ENCODE results near the gene FGF2.
"Not testable (repeated sequence)": the region's sequence is repeated elsewhere in the genome, so short reads cannot be mapped to it uniquely, and the experiment has no call there.

Gene FGF2

GRCh38 chr4:122826553-122827257 is at the start of gene FGF2:
FGF2 (plus strand) TSS chr4:122826831; CDS start chr4:122827175, 344 bp downstream.
- H3K4me3 ChIP-seq (ENCODE audit: low read length) = peak within 1 kb of the TSS; percentile 63
- peaks cover 14% of the 10 kb centered on the region for H3K4me1 ChIP-seq (ENCODE audit: control insufficient read depth, insufficient read depth, low read length)
- H3K9me3 ChIP-seq (ENCODE audit: control insufficient read depth, low read length) = no peaks in the 10 kb centered on the region
- H3K27me3 ChIP-seq (ENCODE audit: control insufficient read depth, insufficient read depth, low read length) = peaks cover 51% of the 10 kb centered on the region
- H3K9ac ChIP-seq (ENCODE audit: low read length) = peak within 1 kb of the TSS; percentile 55
- H3K36me3 ChIP-seq (ENCODE audit: control insufficient read depth, insufficient read depth, low read length) = no peaks in the 10 kb centered on the region

GRCh38 chr4:122776916-122777315 is 49.7 kb upstream of the FGF2 start:
- H3K4me3 ChIP-seq (ENCODE audit: low read length) = no peak overlapping the region
- no peak overlapping the region for H3K9ac ChIP-seq (ENCODE audit: low read length)
- no peaks in the 10 kb centered on the region for H3K36me3 ChIP-seq (ENCODE audit: control insufficient read depth, insufficient read depth, low read length)
- H3K27me3 ChIP-seq (ENCODE audit: control insufficient read depth, insufficient read depth, low read length) = no peaks in the 10 kb centered on the region
- H3K4me1 ChIP-seq (ENCODE audit: control insufficient read depth, insufficient read depth, low read length) = no peaks in the 10 kb centered on the region
- no peaks in the 10 kb centered on the region for H3K9me3 ChIP-seq (ENCODE audit: control insufficient read depth, low read length)

GRCh38 chr4:122777846-122778673 is 48.6 kb upstream of the FGF2 start:
- Histone ChIP-seq H3K9me3 (ENCODE audit: control insufficient read depth, low read length) (no peaks in the 10 kb centered on the region), H3K36me3 (ENCODE audit: control insufficient read depth, insufficient read depth, low read length) (no peaks in the 10 kb centered on the region), H3K4me1 (ENCODE audit: control insufficient read depth, insufficient read depth, low read length) (no peaks in the 10 kb centered on the region), H3K9ac (ENCODE audit: low read length) (no peak overlapping the region), H3K4me3 (ENCODE audit: low read length) (no peak overlapping the region), H3K27me3 (ENCODE audit: control insufficient read depth, insufficient read depth, low read length) (no peaks in the 10 kb centered on the region)

- no peak overlapping the region for H3K4me3 ChIP-seq (ENCODE audit: low read length)
- no peaks in the 10 kb centered on the region for H3K27me3 ChIP-seq (ENCODE audit: control insufficient read depth, insufficient read depth, low read length)
These were observed 45.1 kb upstream of the FGF2 start for GRCh38 chr4:122781486-122781885.

GRCh38 chr4:122783301-122784215 is 43.1 kb upstream of the FGF2 start:
- H3K4me3 ChIP-seq (ENCODE audit: low read length) = no peak overlapping the region
- H3K9ac ChIP-seq (ENCODE audit: low read length) = peak overlapping the region; percentile 20

More at GRCh38 chr4:122781486-122781885, 45.1 kb upstream of the FGF2 start:
- peaks cover 20% of the 10 kb centered on the region for H3K4me1 ChIP-seq (ENCODE audit: control insufficient read depth, insufficient read depth, low read length)
- H3K36me3 ChIP-seq (ENCODE audit: control insufficient read depth, insufficient read depth, low read length) = no peaks in the 10 kb centered on the region
- H3K9ac ChIP-seq (ENCODE audit: low read length) = no peak overlapping the region
- no peaks in the 10 kb centered on the region for H3K9me3 ChIP-seq (ENCODE audit: control insufficient read depth, low read length)

GRCh38 chr4:122784261-122784660 is 42.4 kb upstream of the FGF2 start:
- Histone ChIP-seq H3K9me3 (ENCODE audit: control insufficient read depth, low read length) (no peaks in the 10 kb centered on the region), H3K27me3 (ENCODE audit: control insufficient read depth, insufficient read depth, low read length) (no peaks in the 10 kb centered on the region), H3K9ac (ENCODE audit: low read length) (no peak overlapping the region), H3K36me3 (ENCODE audit: control insufficient read depth, insufficient read depth, low read length) (no peaks in the 10 kb centered on the region), H3K4me1 (ENCODE audit: control insufficient read depth, insufficient read depth, low read length) (peaks cover 20% of the 10 kb centered on the region), H3K4me3 (ENCODE audit: low read length) (no peak overlapping the region)

More at GRCh38 chr4:122783301-122784215, 43.1 kb upstream of the FGF2 start:
- H3K36me3 ChIP-seq (ENCODE audit: control insufficient read depth, insufficient read depth, low read length) = no peaks in the 10 kb centered on the region
- H3K9me3 ChIP-seq (ENCODE audit: control insufficient read depth, low read length) = no peaks in the 10 kb centered on the region
- H3K4me1 ChIP-seq (ENCODE audit: control insufficient read depth, insufficient read depth, low read length) = peaks cover 20% of the 10 kb centered on the region
- no peaks in the 10 kb centered on the region for H3K27me3 ChIP-seq (ENCODE audit: control insufficient read depth, insufficient read depth, low read length)

GRCh38 chr4:122785099-122785498 is 41.5 kb upstream of the FGF2 start:
- H3K9ac ChIP-seq (ENCODE audit: low read length) = no peak overlapping the region
- no peaks in the 10 kb centered on the region for H3K9me3 ChIP-seq (ENCODE audit: control insufficient read depth, low read length)
- H3K27me3 ChIP-seq (ENCODE audit: control insufficient read depth, insufficient read depth, low read length) = no peaks in the 10 kb centered on the region
- H3K4me1 ChIP-seq (ENCODE audit: control insufficient read depth, insufficient read depth, low read length) = peaks cover 20% of the 10 kb centered on the region
- no peak overlapping the region for H3K4me3 ChIP-seq (ENCODE audit: low read length)
- H3K36me3 ChIP-seq (ENCODE audit: control insufficient read depth, insufficient read depth, low read length) = no peaks in the 10 kb centered on the region

- not testable (repeated sequence) for H3K4me3 ChIP-seq (ENCODE audit: low read length); H3K9ac ChIP-seq (ENCODE audit: low read length); H3K27me3 ChIP-seq (ENCODE audit: control insufficient read depth, insufficient read depth, low read length); H3K9me3 ChIP-seq (ENCODE audit: control insufficient read depth, low read length); H3K36me3 ChIP-seq (ENCODE audit: control insufficient read depth, insufficient read depth, low read length)
- peaks cover 20% of the 10 kb centered on the region for H3K4me1 ChIP-seq (ENCODE audit: control insufficient read depth, insufficient read depth, low read length)
These were observed 40.3 kb upstream of the FGF2 start for GRCh38 chr4:122786296-122786695.

GRCh38 chr4:122786920-122787319 is 39.7 kb upstream of the FGF2 start:
- H3K27me3 ChIP-seq (ENCODE audit: control insufficient read depth, insufficient read depth, low read length); H3K9me3 ChIP-seq (ENCODE audit: control insufficient read depth, low read length); H3K4me3 ChIP-seq (ENCODE audit: low read length): not testable (repeated sequence)

GRCh38 chr4:122787940-122788339 is 38.7 kb upstream of the FGF2 start:
- Histone ChIP-seq H3K36me3 (ENCODE audit: control insufficient read depth, insufficient read depth, low read length) (no peaks in the 10 kb centered on the region), H3K4me1 (ENCODE audit: control insufficient read depth, insufficient read depth, low read length) (peaks cover 20% of the 10 kb centered on the region), H3K4me3 (ENCODE audit: low read length) (no peak overlapping the region), H3K27me3 (ENCODE audit: control insufficient read depth, insufficient read depth, low read length) (no peaks in the 10 kb centered on the region), H3K9ac (ENCODE audit: low read length) (no peak overlapping the region), H3K9me3 (ENCODE audit: control insufficient read depth, low read length) (no peaks in the 10 kb centered on the region)

More at GRCh38 chr4:122786920-122787319, 39.7 kb upstream of the FGF2 start:
- peaks cover 20% of the 10 kb centered on the region for H3K4me1 ChIP-seq (ENCODE audit: control insufficient read depth, insufficient read depth, low read length)
- H3K36me3 ChIP-seq (ENCODE audit: control insufficient read depth, insufficient read depth, low read length); H3K9ac ChIP-seq (ENCODE audit: low read length): not testable (repeated sequence)

- no peaks in the 10 kb centered on the region for H3K36me3 ChIP-seq (ENCODE audit: control insufficient read depth, insufficient read depth, low read length)
- H3K4me1 ChIP-seq (ENCODE audit: control insufficient read depth, insufficient read depth, low read length) = peaks cover 11% of the 10 kb centered on the region
These were observed 37.7 kb upstream of the FGF2 start for GRCh38 chr4:122788935-122789334.

More at GRCh38 chr4:122788935-122789334, 37.7 kb upstream of the FGF2 start:
- Histone ChIP-seq H3K9ac (ENCODE audit: low read length) (no peak overlapping the region), H3K27me3 (ENCODE audit: control insufficient read depth, insufficient read depth, low read length) (no peaks in the 10 kb centered on the region), H3K9me3 (ENCODE audit: control insufficient read depth, low read length) (no peaks in the 10 kb centered on the region), H3K4me3 (ENCODE audit: low read length) (no peak overlapping the region)

All from mucosa of stomach (tissue), 1 donor.